K562 (cell line): ENCODE data around the gene MET.

Experiments
- CBFB ChIP-seq: sonication (generic); formaldehyde crosslinking; IDR thresholded peaks from 2 replicates; pipeline ENCODE4 v1.4.0; 2020; ENCODE audit warnings: mild to moderate bottlenecking, missing genetic modification reagents
- EZH2 ChIP-seq: IDR thresholded peaks from 2 replicates; pipeline ENCODE4 v1.6.1; 2012; ENCODE audit warnings: low read depth, mild to moderate bottlenecking, inconsistent platforms, low read length, borderline replicate concordance
- FOXM1 ChIP-seq, 2 experiments: fragments of 450-650 bp in 1 of 2; sonication (generic) in 1 of 2; formaldehyde crosslinking in 1 of 2; IDR thresholded peaks; 2 replicates each; pipeline versions ENCODE4 v1.6.1 to v1.9.0; 2017 to 2022; ENCODE audit warnings: low read depth in 2 of 2, mild to moderate bottlenecking in 2 of 2, missing genetic modification reagents in 1 of 2, moderate library complexity in 1 of 2
- MAX ChIP-seq: sonication (generic); formaldehyde crosslinking; IDR thresholded peaks from 2 replicates; pipeline ENCODE4 v1.9.0; 2022; ENCODE audit warnings: mild to moderate bottlenecking, missing genetic modification reagents
- NFIX ChIP-seq: fragments of 250-450 bp; sonication (Bioruptor Pico); IDR thresholded peaks from 2 replicates; pipeline ENCODE4 v1.4.0; 2020; ENCODE audit warnings: low read depth, mild to moderate bottlenecking, moderate library complexity
- NFYB ChIP-seq: IDR thresholded peaks from 2 replicates; pipeline ENCODE4 v1.6.1; 2011; ENCODE audit warnings: mild to moderate bottlenecking, moderate library complexity; ENCODE audit not compliant: insufficient read length; ENCODE audit errors: extremely low read depth
- NR0B1 ChIP-seq: fragments of 450-650 bp; IDR thresholded peaks from one replicate; pipeline ENCODE4 v1.6.1; 2018; ENCODE audit warnings: mild to moderate bottlenecking, moderate library complexity; ENCODE audit not compliant: partially characterized antibody
- POLR2A ChIP-seq: fragments of 450-650 bp; conservative IDR thresholded peaks from 2 replicates; pipeline ENCODE4 v1.6.1; 2016
- PREB ChIP-seq: sonication (generic); formaldehyde crosslinking; IDR thresholded peaks from 2 replicates; pipeline ENCODE4 v1.8.1; 2023; ENCODE audit warnings: mild to moderate bottlenecking, missing genetic modification reagents
- RAD21 ChIP-seq, 2 experiments: fragments of 250-450 bp in 1 of 2; fragments of 450-650 bp in 1 of 2; sonication (Bioruptor Pico) in 1 of 2; formaldehyde crosslinking in 1 of 2; IDR thresholded peaks in 1 of 2; conservative IDR thresholded peaks in 1 of 2; 2 replicates each; pipeline versions ENCODE4 v1.4.0 to v1.8.0; 2020 to 2022; ENCODE audit warnings: mild to moderate bottlenecking in 2 of 2, moderate library complexity in 1 of 2

GRCh38 chr7:116702046-116702785, 30.2 kb downstream of the MET start:
- no peak for TF ChIP-seq NFYB
- TF ChIP-seq CBFB (CRISPR knock-in tag), result no peak
- TF ChIP-seq POLR2A, result no peak
- TF ChIP-seq EZH2, result no peak
- TF ChIP-seq RAD21 (CRISPR knock-in tag; conservative IDR thresholded peaks at IDR 0.05 in 1 of 2, IDR thresholded peaks at IDR 0.05 in 1 of 2), result no peak
- no peak for TF ChIP-seq NR0B1
- TF ChIP-seq PREB, result no peak
- no peak for TF ChIP-seq NFIX (CRISPR knock-in tag)
- no peak for TF ChIP-seq FOXM1 (IDR thresholded peaks at IDR 0.05; ENCODE audit: low read depth)
- TF ChIP-seq FOXM1 (CRISPR knock-in tag; IDR thresholded peaks at IDR 0.05; ENCODE audit: low read depth), result no peak
- TF ChIP-seq MAX (CRISPR knock-in tag), result no peak
